Activated CD8-positive, alpha-beta memory T cell treated with anti-CD3 and anti-CD28 coated beads for 1 hour (primary cell): ENCODE data around the gene TSC22D4.
A peak's percentile ranks its signal among the peaks of the same experiment; 100 is the strongest.

ENCODE experiments used
- DNase-seq, 2 donors: peaks; one replicate each; pipeline ENCODE4 v3.0.0-alpha.2; 2020; ENCODE audit warnings: low read depth in 1 of 2; ENCODE audit errors: extremely low read depth in 1 of 2

The TSC22D4 gene

GRCh38 chr7:100430493-100431285 lies 48.3 kb downstream of the TSC22D4 start:
- DNase-seq, result no peak

- peak; percentile 92 to 98 for DNase-seq
Observed at GRCh38 chr7:100429637-100430492, 49.1 kb downstream of the TSC22D4 start, which contains the start of gene MEPCE. TSS of gene MEPCE (plus strand) at chr7:100429831. CDS start at chr7:100430019, 188 bp downstream.

GRCh38 chr7:100428967-100429636 lies 49.9 kb downstream of the TSC22D4 start:
- DNase-seq, result peak; percentile 100

DNA sequence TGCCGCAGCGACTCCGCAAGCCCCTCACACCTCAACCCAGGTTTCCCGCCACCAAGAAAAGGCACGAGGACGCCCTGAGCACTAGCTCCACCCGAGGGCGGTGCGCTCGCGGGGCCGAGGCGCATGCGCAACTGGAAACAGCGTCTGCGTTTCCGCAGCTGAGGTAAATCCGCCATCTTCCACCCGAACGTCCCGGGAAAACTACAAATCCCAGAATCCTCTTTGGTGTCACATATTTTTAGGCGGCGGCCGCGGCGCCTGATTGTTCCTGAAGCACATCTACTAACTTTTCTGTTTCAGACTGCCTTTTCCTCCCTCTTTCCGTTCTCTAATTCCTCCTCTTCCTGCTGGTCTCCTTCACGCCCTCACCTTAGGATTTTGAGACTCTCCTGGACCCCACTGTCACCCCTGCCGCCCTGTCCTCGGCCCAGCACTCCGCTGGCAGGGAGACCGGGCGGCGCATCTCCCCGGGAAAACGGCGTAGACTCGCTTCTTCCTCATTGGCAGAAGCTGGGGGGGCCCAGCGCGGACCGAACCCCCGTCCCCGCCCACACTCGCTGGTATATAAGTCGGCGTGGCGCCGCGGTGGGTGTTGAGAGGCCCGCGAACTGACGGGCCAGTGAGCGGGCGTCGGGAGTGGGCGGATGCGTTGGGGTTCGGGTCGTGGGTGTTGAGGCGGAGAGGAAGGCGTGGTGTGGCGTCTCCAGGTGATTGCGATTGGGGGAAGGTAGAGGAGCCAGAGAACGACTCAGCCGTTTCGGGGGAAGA lies 50.6 kb downstream of the TSC22D4 start, which contains the start of gene ZCWPW1:
Gene ZCWPW1 (minus strand): TSS at position 505 of the 768 bp plus-strand sequence. CDS start 8,054 bp downstream, outside the sequence.
- DNase-seq, result peak; percentile 92 to 94

- no peak for DNase-seq
Observed at GRCh38 chr7:100427762-100428198, 51.2 kb downstream of the TSC22D4 start.

- no peak for DNase-seq
Observed at GRCh38 chr7:100426516-100426915, 52.5 kb downstream of the TSC22D4 start.

GRCh38 chr7:100425347-100425746 lies 53.7 kb downstream of the TSC22D4 start:
- no peak for DNase-seq

- no peak for DNase-seq
Observed at GRCh38 chr7:100423315-100423714, 55.7 kb downstream of the TSC22D4 start.

GRCh38 chr7:100419660-100420226 lies 59.3 kb downstream of the TSC22D4 start:
- DNase-seq, result no peak

DNA sequence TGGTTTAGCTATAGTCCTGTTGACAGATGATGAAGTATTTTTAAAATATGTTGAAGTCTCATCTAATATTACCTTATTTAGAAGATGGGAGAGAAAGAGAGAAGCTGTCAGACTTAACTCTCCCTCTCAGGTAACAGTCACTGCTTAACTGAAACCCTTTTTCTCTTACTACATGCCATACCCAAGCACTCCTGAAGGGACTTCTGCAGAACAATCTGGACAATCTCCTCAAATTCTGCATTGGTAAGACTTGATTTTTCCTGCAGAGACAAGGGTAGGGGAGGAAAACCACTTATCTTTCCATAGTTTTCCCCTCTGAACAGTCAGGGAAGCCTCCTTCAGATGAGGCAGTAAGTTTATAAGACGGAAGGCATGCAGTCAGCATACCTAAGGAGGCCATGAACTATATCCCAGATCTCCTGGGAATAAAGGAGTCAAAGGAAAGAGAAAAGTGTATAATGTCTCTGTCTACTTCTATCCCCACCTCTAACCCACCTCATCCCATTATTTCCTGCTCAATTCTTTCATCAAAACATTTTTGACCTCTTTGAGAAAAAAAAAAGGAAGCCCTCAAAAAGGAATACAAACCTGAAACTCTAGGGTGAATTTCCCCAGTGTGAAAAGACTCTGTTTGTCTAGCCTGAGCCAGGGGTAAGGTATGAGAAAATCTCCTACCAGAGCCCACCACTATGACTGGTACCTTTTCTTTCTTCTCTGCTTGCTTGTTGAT lies 59.9 kb downstream of the TSC22D4 start:
- no peak for DNase-seq
